HepG2 (cell line): ENCODE results near the gene SLC35B4. TPM values are rescaled to one million over a fixed set of nuclear protein-coding genes. Genes with fewer than 3 reads are reported as not detected.

Experiments used
- BRCA1 ChIP-seq: sonication (generic); formaldehyde crosslinking; IDR thresholded peaks from 2 replicates; pipeline ENCODE4 v1.4.0; 2020; ENCODE audit warnings: missing genetic modification reagents
- EEA1 ChIP-seq: sonication (generic); formaldehyde crosslinking; IDR thresholded peaks from 2 replicates; pipeline ENCODE4 v1.5.1; 2020; ENCODE audit warnings: mild to moderate bottlenecking, missing genetic modification reagents, borderline replicate concordance
- HOXA7 ChIP-seq: sonication (generic); formaldehyde crosslinking; IDR thresholded peaks from 2 replicates; pipeline ENCODE4 v1.8.1; 2022; ENCODE audit warnings: mild to moderate bottlenecking, missing genetic modification reagents, moderate library complexity
- IRX3 ChIP-seq: sonication (generic); formaldehyde crosslinking; IDR thresholded peaks from 2 replicates; pipeline ENCODE4 v1.8.1; 2023; ENCODE audit warnings: mild to moderate bottlenecking, low read depth, missing genetic modification reagents, borderline replicate concordance
- KDM3A ChIP-seq: IDR thresholded peaks from 2 replicates; pipeline ENCODE4 v1.6.1; 2018; ENCODE audit warnings: low read depth, missing compliant biosample characterization
- KDM6A ChIP-seq: IDR thresholded peaks from 2 replicates; pipeline ENCODE4 v1.6.1; 2016; ENCODE audit warnings: low read depth
- MZF1 ChIP-seq: sonication (generic); formaldehyde crosslinking; IDR thresholded peaks from 2 replicates; pipeline ENCODE4 v1.8.1; 2023; ENCODE audit warnings: mild to moderate bottlenecking, missing genetic modification reagents, borderline replicate concordance
- POLR2AphosphoS5 ChIP-seq: IDR thresholded peaks from 2 replicates; pipeline ENCODE4 v1.6.1; 2012; ENCODE audit warnings: low read depth, low read length
- SIX4 ChIP-seq: sonication (generic); formaldehyde crosslinking; IDR thresholded peaks from 2 replicates; pipeline ENCODE4 v1.4.0; 2020; ENCODE audit warnings: missing genetic modification reagents
- STAG1 ChIP-seq: sonication (generic); formaldehyde crosslinking; IDR thresholded peaks from 2 replicates; pipeline ENCODE4 v1.4.0; 2020; ENCODE audit warnings: missing genetic modification reagents
- STAT6 ChIP-seq: sonication (generic); formaldehyde crosslinking; IDR thresholded peaks from 2 replicates; pipeline ENCODE4 v1.4.0; 2020; ENCODE audit warnings: missing genetic modification reagents, mild to moderate bottlenecking, borderline replicate concordance
- TFDP2 ChIP-seq: sonication (generic); formaldehyde crosslinking; IDR thresholded peaks from 2 replicates; pipeline ENCODE4 v1.4.0; 2020; ENCODE audit warnings: missing genetic modification reagents
- ZNF224 ChIP-seq: sonication (generic); formaldehyde crosslinking; IDR thresholded peaks from 2 replicates; pipeline ENCODE4 v1.5.0; 2020; ENCODE audit warnings: mild to moderate bottlenecking, missing genetic modification reagents
- ZNF33B ChIP-seq: sonication (generic); formaldehyde crosslinking; IDR thresholded peaks from 2 replicates; pipeline ENCODE4 v1.5.1; 2020; ENCODE audit warnings: mild to moderate bottlenecking, missing genetic modification reagents
- ZNF616 ChIP-seq: sonication (generic); formaldehyde crosslinking; IDR thresholded peaks from 2 replicates; pipeline ENCODE4 v1.5.0; 2020; ENCODE audit warnings: low read depth, mild to moderate bottlenecking, missing genetic modification reagents
- ZNF75D ChIP-seq: sonication (generic); formaldehyde crosslinking; IDR thresholded peaks from 2 replicates; pipeline ENCODE4 v1.8.1; 2023; ENCODE audit warnings: missing genetic modification reagents, mild to moderate bottlenecking, borderline replicate concordance
- ZNF850 ChIP-seq: sonication (generic); formaldehyde crosslinking; conservative IDR thresholded peaks from 2 replicates; pipeline ENCODE4 v1.9.0; 2021; ENCODE audit warnings: mild to moderate bottlenecking, missing genetic modification reagents
- ZNF883 ChIP-seq: sonication (generic); formaldehyde crosslinking; IDR thresholded peaks from 2 replicates; pipeline ENCODE4 v1.5.1; 2020; ENCODE audit warnings: mild to moderate bottlenecking, missing genetic modification reagents; ENCODE audit errors: not compliant biosample characterization
- polyA plus RNA-seq, 8 experiments: library from polyadenylated mRNA; depleted of rRNA in 3 of 8; stranded (reverse) in 7 of 8; unstranded in 1 of 8; fragments of >200 nt; fragmentation: Illumina TruSeq in 4 of 8; extraction: Trizol in 4 of 8; gene quantifications; 2 replicates each; pipeline versions ENCODE4 v1.2.1 to v1.2.3, GENCODE V29; 2011 to 2016; ENCODE audit warnings: low read depth in 4 of 8, missing spikeins in 1 of 8, mixed read lengths in 1 of 8; ENCODE audit not compliant: insufficient read depth in 1 of 8
- total RNA-seq, 5 experiments: library from RNA; depleted of rRNA; stranded (reverse); fragments of >200 nt; fragmentation: Illumina TruSeq; extraction: Trizol; gene quantifications; 2 replicates each; pipeline ENCODE4 v1.2.3, GENCODE V29; 2016; ENCODE audit warnings: low read depth in 1 of 5
- TF ChIP-seq, protein P1 (sequence below): sonication (generic); formaldehyde crosslinking; IDR thresholded peaks from 2 replicates; pipeline ENCODE4 v1.5.1; 2020; ENCODE audit warnings: missing genetic modification reagents, mild to moderate bottlenecking, borderline replicate concordance
- TF ChIP-seq, protein P2 (sequence below): sonication (generic); formaldehyde crosslinking; IDR thresholded peaks from 2 replicates; pipeline ENCODE4 v1.5.1; 2020; ENCODE audit warnings: missing genetic modification reagents, mild to moderate bottlenecking, borderline replicate concordance
- TF ChIP-seq, protein P3 (sequence below): sonication (generic); formaldehyde crosslinking; IDR thresholded peaks from 2 replicates; pipeline ENCODE4 v1.4.0; 2020; ENCODE audit warnings: missing genetic modification reagents

SLC35B4 gene
- total and polyA plus RNA-seq, 2 of the 13 experiments (the other 11 are each of a cell fraction or from before 2014, with no cell fraction given), result 17.1 to 17.8 TPM

- no peak for TF ChIP-seq MZF1 (CRISPR knock-in tag)
- TF ChIP-seq ZNF616 (CRISPR knock-in tag), result no peak
- 0 out of 2 replicates have a peak, but pooled peaks have one; percentile 21 for TF ChIP-seq KDM6A (CRISPR knock-in tag)
- no peak for TF ChIP-seq ZNF224 (CRISPR knock-in tag)
- TF ChIP-seq ZNF850 (CRISPR knock-in tag), result no peak
- TF ChIP-seq, protein P1, sequence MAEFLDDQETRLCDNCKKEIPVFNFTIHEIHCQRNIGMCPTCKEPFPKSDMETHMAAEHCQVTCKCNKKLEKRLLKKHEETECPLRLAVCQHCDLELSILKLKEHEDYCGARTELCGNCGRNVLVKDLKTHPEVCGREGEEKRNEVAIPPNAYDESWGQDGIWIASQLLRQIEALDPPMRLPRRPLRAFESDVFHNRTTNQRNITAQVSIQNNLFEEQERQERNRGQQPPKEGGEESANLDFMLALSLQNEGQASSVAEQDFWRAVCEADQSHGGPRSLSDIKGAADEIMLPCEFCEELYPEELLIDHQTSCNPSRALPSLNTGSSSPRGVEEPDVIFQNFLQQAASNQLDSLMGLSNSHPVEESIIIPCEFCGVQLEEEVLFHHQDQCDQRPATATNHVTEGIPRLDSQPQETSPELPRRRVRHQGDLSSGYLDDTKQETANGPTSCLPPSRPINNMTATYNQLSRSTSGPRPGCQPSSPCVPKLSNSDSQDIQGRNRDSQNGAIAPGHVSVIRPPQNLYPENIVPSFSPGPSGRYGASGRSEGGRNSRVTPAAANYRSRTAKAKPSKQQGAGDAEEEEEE (CRISPR knock-in tag), result no peak
- TF ChIP-seq ZNF33B (CRISPR knock-in tag), result no peak
- no peak for TF ChIP-seq TFDP2 (CRISPR knock-in tag)
- no peak for TF ChIP-seq ZNF883 (CRISPR knock-in tag)
- TF ChIP-seq KDM3A, result no peak
- no peak for TF ChIP-seq ZNF75D
- TF ChIP-seq, protein P2, sequence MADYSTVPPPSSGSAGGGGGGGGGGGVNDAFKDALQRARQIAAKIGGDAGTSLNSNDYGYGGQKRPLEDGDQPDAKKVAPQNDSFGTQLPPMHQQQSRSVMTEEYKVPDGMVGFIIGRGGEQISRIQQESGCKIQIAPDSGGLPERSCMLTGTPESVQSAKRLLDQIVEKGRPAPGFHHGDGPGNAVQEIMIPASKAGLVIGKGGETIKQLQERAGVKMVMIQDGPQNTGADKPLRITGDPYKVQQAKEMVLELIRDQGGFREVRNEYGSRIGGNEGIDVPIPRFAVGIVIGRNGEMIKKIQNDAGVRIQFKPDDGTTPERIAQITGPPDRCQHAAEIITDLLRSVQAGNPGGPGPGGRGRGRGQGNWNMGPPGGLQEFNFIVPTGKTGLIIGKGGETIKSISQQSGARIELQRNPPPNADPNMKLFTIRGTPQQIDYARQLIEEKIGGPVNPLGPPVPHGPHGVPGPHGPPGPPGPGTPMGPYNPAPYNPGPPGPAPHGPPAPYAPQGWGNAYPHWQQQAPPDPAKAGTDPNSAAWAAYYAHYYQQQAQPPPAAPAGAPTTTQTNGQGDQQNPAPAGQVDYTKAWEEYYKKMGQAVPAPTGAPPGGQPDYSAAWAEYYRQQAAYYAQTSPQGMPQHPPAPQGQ (CRISPR knock-in tag), result no peak
- TF ChIP-seq HOXA7 (CRISPR knock-in tag), result no peak
- TF ChIP-seq, protein P3, sequence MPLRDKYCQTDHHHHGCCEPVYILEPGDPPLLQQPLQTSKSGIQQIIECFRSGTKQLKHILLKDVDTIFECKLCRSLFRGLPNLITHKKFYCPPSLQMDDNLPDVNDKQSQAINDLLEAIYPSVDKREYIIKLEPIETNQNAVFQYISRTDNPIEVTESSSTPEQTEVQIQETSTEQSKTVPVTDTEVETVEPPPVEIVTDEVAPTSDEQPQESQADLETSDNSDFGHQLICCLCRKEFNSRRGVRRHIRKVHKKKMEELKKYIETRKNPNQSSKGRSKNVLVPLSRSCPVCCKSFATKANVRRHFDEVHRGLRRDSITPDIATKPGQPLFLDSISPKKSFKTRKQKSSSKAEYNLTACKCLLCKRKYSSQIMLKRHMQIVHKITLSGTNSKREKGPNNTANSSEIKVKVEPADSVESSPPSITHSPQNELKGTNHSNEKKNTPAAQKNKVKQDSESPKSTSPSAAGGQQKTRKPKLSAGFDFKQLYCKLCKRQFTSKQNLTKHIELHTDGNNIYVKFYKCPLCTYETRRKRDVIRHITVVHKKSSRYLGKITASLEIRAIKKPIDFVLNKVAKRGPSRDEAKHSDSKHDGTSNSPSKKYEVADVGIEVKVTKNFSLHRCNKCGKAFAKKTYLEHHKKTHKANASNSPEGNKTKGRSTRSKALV (CRISPR knock-in tag), result no peak
- TF ChIP-seq STAT6, result no peak
- no peak for TF ChIP-seq EEA1 (CRISPR knock-in tag)
- TF ChIP-seq STAG1, result no peak
- no peak for TF ChIP-seq BRCA1
- TF ChIP-seq POLR2AphosphoS5, result no peak
- TF ChIP-seq SIX4 (CRISPR knock-in tag), result no peak
- no peak for TF ChIP-seq IRX3 (CRISPR knock-in tag)
Measured at GRCh38 chr7:134355927-134356326, 39.2 kb upstream of the SLC35B4 start (continued).
